Measurements from ENCODE around the gene RPS8.
"Not testable (repeated sequence)": the region's sequence is repeated elsewhere in the genome, so short reads cannot be mapped to it uniquely, and the experiment has no call there.

The RPS8 gene

DNA sequence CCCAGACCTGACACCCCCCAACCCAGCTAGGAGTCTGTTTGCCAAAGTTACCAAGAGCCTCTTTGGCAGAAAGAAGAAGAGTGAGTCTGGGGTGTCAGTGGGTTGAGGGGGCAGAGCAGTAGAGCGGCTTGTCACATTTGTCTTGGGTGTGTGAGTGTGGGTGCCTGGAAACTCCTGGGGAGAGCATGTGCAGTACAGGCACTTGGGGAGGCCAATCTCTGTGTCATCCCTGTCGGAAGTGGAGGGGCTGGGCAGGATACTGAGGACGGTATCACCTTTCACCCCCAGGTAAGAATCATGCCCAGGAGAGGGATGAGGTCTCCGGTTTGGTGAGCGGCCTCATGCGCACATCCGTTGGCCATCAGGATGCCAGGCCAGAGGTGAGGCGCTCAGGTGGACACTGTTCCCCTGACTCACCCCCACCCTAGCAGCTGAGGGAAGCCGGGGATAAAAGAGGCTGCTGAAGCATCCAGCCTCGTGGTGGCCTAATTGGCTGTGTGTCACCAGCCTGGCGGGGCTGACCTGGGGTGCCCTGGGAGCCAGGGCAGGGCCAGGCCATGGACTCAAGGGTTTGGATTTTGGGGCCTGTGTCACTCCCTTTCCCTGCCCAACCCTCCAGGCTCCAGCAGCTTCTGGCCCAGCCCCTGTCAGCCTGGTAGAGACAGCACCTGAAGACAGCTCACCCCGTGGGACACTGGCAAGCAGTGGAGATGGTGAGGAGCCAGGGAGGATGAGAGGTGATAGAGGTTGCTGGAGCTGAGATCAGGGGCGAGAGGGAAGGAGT lies 28.2 kb downstream of the RPS8 start:
- no peak for DNase-seq (ENCODE audit: low read depth)

DNA sequence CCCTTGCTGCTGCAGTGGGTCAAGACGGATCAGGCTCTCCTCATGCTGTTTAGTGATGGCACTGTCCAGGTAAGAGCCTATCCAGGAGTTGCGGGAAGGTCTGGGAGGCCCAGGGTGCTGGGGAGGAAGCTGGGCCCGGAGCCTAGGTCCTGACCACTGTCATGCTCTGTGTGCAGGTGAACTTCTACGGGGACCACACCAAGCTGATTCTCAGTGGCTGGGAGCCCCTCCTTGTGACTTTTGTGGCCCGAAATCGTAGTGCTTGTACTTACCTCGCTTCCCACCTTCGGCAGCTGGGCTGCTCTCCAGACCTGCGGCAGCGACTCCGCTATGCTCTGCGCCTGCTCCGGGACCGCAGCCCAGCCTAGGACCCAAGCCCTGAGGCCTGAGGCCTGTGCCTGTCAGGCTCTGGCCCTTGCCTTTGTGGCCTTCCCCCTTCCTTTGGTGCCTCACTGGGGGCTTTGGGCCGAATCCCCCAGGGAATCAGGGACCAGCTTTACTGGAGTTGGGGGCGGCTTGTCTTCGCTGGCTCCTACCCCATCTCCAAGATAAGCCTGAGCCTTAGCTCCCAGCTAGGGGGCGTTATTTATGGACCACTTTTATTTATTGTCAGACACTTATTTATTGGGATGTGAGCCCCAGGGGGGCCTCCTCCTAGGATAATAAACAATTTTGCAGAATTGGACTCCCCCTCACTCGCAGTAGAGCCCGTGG lies 30.1 kb downstream of the RPS8 start:
- DNase-seq (ENCODE audit: low read depth) = no peak

GRCh38 chr1:44806025-44806703 lies 30.8 kb downstream of the RPS8 start:
- no peak for DNase-seq (ENCODE audit: low read depth)

GRCh38 chr1:44806704-44807363 lies 31.5 kb downstream of the RPS8 start, which contains the start of gene DYNLT4:
TSS of gene DYNLT4 (minus strand) at chr1:44807351. CDS start at chr1:44806668, 683 bp downstream.
- no peak for DNase-seq (ENCODE audit: low read depth)

GRCh38 chr1:44807364-44808062 lies 32.2 kb downstream of the RPS8 start:
- DNase-seq (ENCODE audit: low read depth) = peak; percentile 99

- DNase-seq (ENCODE audit: low read depth) = peak; percentile 62
Observed at GRCh38 chr1:44808063-44808937, 33.0 kb downstream of the RPS8 start, which contains the start of gene BTBD19. TSS of gene BTBD19 (plus strand) at chr1:44808523. CDS start at chr1:44808821, 298 bp downstream.

- no peak for DNase-seq (ENCODE audit: low read depth)
Observed at GRCh38 chr1:44808938-44809917, 33.9 kb downstream of the RPS8 start.

DNA sequence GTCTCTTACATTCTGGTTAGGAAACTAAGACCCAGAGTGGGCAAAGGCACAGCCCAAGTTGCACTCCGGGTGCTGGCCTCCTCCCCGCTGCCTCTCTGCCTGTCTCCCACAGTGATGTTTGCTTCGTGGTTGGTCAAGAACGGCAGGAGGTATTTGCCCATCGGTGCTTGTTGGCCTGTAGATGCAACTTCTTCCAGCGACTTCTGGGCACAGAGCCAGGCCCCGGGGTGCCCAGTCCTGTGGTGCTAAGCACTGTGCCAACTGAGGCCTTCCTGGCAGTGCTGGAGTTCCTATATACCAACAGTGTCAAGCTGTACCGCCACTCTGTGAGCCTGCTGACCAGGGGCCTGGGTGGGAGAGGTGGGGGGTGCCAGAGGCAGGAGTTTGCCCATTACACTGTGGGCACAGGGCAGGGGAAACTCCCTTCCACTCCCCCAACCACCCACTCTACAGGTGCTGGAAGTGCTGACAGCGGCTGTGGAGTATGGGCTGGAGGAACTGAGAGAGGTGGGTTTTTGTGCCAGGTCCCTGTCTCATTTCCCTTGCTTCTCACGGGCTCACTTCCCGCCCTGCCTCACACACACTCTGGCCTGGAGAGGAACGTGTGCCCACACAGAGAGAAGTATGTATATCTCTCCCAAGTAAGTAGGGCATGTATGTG lies 34.9 kb downstream of the RPS8 start:
- no peak for DNase-seq (ENCODE audit: low read depth)

GRCh38 chr1:44810762-44811105 lies 35.4 kb downstream of the RPS8 start:
- DNase-seq (ENCODE audit: low read depth) = not testable (repeated sequence)

DNA sequence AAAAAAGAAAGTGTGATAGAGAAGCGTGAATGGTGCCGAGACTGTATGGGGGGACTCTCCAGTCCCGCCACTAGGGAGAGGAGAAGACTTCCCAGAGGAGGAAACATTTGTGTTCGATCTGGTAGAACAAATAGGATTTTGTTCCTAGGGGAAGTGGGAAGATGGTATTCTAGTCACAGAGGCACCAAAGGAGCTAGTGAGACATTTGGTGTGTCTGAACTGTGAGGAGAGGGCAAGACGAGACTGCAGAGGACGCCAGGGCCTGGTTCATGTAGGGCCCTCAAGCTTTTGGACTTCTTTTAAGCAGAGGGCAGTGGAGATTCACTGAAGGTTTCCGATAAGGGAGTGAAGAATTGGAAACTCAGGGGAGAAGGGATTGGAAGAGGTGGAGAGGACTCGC lies 35.9 kb downstream of the RPS8 start:
- no peak for DNase-seq (ENCODE audit: low read depth)

DNA sequence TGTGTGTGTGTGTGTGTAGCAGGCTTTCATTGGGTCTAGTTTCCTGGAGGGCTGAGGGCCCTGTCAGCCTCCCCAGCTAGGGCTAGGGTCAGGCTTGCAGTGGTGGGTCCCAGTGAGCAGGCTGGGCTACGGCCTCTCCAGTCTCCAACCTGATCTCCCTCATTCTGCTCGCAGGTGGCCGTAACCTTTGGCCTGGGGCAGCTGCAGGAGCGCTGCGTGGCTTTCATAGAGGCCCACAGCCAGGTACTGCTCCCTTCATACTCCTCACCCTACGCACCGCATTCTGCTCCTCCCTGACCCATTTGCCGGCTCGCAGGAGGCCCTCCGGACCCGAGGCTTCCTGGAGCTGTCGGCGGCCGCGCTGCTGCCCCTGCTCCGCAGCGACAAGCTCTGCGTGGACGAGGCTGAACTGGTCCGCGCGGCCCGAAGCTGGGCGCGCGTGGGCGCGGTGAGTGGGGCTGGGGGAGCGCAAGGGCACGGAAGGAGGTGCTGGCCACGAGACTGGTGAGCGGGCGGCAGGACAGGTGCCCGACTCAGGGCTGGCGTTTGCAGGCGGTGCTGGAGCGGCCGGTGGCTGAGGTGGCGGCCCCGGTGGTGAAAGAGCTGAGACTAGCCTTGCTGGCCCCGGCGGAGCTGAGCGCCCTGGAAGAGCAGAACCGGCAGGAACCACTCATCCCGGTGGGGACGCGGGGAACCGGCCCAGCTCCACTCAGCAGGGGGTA lies 37.6 kb downstream of the RPS8 start:
- DNase-seq (ENCODE audit: low read depth) = no peak

DNA sequence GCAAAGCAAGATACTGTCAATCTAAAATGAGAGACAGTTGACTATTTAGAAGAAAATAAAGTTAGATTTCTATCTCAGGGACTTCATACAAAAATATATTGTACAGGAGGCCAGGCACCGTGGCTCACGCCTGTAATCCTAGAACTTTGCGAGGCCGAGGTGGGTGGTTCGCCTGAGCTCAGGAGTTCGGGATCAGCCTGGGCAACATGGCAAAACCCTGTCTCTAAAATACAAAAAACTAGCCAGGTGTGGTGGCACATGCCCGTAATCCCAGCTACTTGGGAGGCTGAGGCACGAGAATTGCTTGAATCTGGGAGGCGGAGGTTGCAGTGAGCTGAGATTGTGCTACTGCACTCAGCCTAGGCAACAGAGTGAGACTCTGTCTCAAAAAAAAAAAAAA lies 40.6 kb downstream of the RPS8 start:
- DNase-seq (ENCODE audit: low read depth) = not testable (repeated sequence)

- DNase-seq (ENCODE audit: low read depth) = no peak
Observed at GRCh38 chr1:44817307-44817706, 42.0 kb downstream of the RPS8 start.

GRCh38 chr1:44817771-44818495 lies 42.6 kb downstream of the RPS8 start:
- no peak for DNase-seq (ENCODE audit: low read depth)

GRCh38 chr1:44819196-44819607 lies 43.9 kb downstream of the RPS8 start:
- DNase-seq (ENCODE audit: low read depth) = no peak

DNA sequence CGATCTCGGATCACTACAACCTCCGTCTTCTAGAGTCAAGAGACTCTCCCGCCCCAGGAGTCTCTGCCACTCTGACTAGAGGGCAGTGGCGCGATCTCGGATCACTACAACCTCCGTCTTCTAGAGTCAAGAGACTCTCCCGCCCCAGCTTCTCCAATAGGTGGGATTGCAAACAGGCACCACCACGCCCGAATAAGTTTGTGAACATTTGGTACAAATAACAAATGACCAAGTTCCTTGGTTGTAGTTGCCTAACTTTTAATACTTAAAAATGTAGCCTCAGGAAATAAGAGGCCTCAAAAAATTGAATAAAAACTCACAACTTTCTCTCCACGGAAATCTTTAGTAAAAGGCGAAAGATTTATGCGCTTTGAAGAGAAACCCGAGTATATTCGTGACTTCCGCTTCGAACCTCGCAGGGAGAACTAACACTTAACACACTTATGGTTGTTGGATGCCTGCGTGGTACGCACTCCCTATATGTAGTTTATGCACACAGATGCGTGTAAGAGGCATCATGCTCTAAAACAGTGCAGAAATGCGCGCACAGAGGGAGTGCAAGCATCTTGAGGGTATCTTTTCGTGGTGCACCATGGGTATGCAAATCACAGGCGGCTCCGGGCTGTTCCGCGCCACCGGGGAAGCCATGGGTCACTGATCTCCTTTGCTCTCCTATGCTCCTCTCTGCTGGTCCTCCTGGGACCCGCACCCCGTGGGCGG lies 44.4 kb downstream of the RPS8 start:
- DNase-seq (ENCODE audit: low read depth) = peak; percentile 83

Measured in GM04503 (cell line).